ENCODE measurements around the gene IMPDH2. TPM values are rescaled to one million over a fixed set of nuclear protein-coding genes. Genes with fewer than 3 reads are reported as not detected.

Gene IMPDH2
- total and polyA plus RNA-seq, 12 donors: 40.7 to 105 (median 60.6) TPM

DNA sequence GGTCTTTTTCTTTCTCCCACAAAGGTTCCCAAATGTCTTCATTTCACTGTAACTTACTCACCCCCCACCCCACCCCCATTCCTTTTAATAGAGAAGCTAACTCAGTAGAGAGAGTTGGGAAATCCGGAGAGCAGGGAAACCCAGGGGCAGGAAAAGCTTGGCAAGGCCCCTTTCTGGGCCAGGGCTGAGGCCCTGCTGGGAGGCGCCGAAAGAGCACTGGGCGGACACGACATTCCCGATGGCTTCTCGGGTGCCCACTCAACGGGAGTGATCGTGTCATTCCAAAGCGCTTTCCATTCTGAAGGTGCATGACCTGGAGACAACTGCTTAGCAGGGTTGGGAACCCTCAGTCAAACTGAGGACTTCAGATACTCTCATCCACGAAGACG lies 9.3 kb downstream of the IMPDH2 start:
- intact Hi-C loops (cut with DNase I): loop anchor here in 3 of 10 donors (2.0 to 10.0 kb wide), 2 partner anchors 31 to 405 kb away; partner anchors contain the start of genes AMT (in 1 of the 3) and NICN1 (in 1 of the 3)
- ATAC-seq (no peak), DNase-seq (no peak)
- Histone ChIP-seq H3K27me3 (no peaks in the 10 kb centered on the region), H3K9me3 (no peaks in the 10 kb centered on the region), H3K4me1 (peaks cover 8 to 59% (median 43%) of the 10 kb centered on the region in 9 donors), H3K27ac (peak overlapping the region in 9 of 10 donors; percentile 99 to 100 (median 100)), H3K4me3 (peak overlapping the region in 9 of 10 donors; percentile 69 to 99 (median 94)), H3K36me3 (peaks cover 0 to 42% (median 27%) of the 10 kb centered on the region in 9 donors)
- TF ChIP-seq, protein P1, sequence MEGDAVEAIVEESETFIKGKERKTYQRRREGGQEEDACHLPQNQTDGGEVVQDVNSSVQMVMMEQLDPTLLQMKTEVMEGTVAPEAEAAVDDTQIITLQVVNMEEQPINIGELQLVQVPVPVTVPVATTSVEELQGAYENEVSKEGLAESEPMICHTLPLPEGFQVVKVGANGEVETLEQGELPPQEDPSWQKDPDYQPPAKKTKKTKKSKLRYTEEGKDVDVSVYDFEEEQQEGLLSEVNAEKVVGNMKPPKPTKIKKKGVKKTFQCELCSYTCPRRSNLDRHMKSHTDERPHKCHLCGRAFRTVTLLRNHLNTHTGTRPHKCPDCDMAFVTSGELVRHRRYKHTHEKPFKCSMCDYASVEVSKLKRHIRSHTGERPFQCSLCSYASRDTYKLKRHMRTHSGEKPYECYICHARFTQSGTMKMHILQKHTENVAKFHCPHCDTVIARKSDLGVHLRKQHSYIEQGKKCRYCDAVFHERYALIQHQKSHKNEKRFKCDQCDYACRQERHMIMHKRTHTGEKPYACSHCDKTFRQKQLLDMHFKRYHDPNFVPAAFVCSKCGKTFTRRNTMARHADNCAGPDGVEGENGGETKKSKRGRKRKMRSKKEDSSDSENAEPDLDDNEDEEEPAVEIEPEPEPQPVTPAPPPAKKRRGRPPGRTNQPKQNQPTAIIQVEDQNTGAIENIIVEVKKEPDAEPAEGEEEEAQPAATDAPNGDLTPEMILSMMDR (IDR thresholded peaks at IDR 0.05): no peak
- WGBS, 2 donors: 42 to 51% methylated on average over 12 of the region's 12 CpGs

DNA sequence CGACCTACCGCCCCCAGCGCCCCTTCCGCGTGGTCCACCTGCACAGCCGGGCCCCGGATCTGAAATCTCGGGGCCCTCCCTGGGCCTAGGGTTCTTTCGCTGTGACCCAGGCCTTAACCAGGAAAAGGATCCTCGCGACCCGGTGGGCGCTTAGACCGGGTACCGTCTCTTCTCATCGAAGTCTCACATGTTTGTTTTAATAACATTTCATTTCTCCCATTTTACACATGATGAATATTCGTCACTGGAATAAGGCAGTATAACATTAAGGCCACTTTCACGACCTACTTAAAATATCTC lies 10.5 kb downstream of the IMPDH2 start:
- Histone ChIP-seq H3K27me3 (no peaks in the 10 kb centered on the region), H3K4me3 (peak overlapping the region; percentile 64 to 99 (median 92)), H3K4me1 (peaks cover 8 to 53% (median 42%) of the 10 kb centered on the region in 9 donors), H3K27ac (peak overlapping the region in 9 of 10 donors; percentile 73 to 100 (median 78)), H3K36me3 (peaks cover 0 to 42% (median 22%) of the 10 kb centered on the region in 9 donors), H3K9me3 (no peaks in the 10 kb centered on the region)
- 1 to 4% methylated on average over 18 of the region's 18 CpGs for WGBS, 2 donors
- TF ChIP-seq, protein P1 (IDR thresholded peaks at IDR 0.05): no peak
- intact Hi-C loops (cut with DNase I): no loop called here
- ATAC-seq: no peak
- DNase-seq: no peak

DNA sequence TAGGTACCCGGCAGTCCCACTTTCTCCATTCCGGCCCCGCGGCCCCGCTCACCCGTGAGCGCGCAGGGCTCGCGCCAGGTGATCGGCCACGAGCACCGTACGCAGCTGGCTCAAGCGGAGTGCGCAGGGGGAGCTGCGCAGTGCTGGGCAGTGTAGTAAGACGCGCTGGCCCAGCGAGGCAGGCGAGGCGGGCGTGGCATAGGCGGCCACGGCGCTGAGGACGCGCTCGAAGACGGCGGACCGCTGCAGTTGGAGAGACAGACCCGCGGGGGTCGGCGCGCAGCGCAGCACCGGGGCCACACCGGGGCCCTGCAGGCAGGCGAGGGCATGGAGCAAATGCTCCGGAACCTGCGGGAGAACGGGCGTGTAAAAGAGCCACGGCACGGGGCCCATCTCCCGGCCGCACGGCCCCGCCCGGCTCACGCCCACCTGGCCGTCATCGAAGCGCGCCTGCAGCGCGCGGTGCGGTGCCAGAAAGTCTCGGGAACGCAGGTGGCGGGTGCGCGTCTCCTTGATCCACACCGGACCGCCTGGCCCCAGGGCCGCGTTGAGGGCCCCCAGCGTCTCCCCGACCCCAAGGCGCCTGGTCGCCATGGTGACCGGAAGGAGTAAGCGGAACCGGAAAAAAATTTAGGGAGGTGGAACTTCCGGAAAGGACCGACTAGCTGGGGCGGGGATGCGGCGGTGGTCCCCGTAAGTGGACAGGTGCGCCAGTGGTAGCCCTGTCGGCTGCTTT lies 11.1 kb downstream of the IMPDH2 start, which contains the start of gene DALRD3:
Gene DALRD3, minus strand, starts transcription at position 610 of the 736 bp plus-strand sequence. Its CDS starts 16 bp downstream, at position 594.
- Histone ChIP-seq H3K27me3 (no peaks in the 10 kb centered on the region), H3K4me3 (peak within 1 kb of the TSS; percentile 64 to 99 (median 92)), H3K9me3 (no peaks in the 10 kb centered on the region), H3K27ac (peak within 1 kb of the TSS; percentile 3 to 100 (median 78)), H3K36me3 (peaks cover 0 to 42% (median 20%) of the 10 kb centered on the region in 9 donors), H3K4me1 (peaks cover 8 to 53% (median 40%) of the 10 kb centered on the region in 9 donors)
- DNase-seq: peak; percentile 68 to 73
- TF ChIP-seq, protein P1 (IDR thresholded peaks at IDR 0.05): no peak
- peak in 2 of 8 donors; percentile 1 to 6 for ATAC-seq
- 0% methylated on average over 78 to 85 of the region's 85 CpGs for WGBS, 2 donors
- intact Hi-C loops (cut with DNase I): no loop called here

DNA sequence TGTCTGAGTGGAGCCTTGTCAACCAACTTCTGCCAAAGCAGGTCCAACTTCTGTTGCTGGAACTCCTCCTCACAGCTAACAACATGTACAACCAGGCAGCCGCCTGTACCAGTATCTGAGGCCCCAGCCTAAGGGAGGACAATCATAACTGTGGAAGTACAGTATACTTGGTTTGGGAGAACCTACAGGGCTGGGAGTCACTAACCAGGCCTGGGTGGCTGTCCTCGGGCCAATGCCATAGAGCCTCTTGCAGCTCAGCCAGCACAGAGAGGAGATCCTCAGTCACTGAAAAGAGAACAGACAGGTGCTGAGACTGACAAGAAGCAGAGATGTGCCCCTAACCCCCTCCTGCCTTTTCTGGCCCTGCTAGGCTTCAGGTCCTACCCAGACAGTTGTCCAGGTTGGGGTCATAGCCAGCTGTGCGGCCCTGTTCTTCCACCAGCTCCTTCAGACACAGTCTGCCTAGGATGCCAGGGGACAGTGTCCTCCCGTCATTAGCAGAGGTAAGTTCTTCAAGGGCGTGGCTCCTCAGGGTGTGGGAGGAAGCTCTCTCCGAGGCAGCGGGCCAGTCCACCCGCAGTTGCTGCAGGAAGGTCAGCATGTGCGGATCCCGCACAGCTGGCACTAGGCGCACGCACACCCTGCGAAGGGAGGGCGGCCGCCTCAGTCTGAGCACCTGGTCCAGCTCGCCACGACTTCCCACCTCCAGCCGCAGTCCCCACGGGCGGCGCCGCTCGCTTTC lies 11.8 kb downstream of the IMPDH2 start:
- Histone ChIP-seq H3K27ac (peak overlapping the region in 9 of 10 donors; percentile 73 to 100 (median 78)), H3K4me1 (peaks cover 8 to 53% (median 40%) of the 10 kb centered on the region in 9 donors), H3K4me3 (peak overlapping the region; percentile 64 to 99 (median 92)), H3K9me3 (no peaks in the 10 kb centered on the region), H3K36me3 (peaks cover 0 to 45% (median 20%) of the 10 kb centered on the region in 9 donors), H3K27me3 (no peaks in the 10 kb centered on the region)
- TF ChIP-seq, protein P1 (IDR thresholded peaks at IDR 0.05): no peak
- intact Hi-C loops (cut with DNase I): no loop called here
- DNase-seq (no peak), ATAC-seq (no peak)
- 10 to 12% methylated on average over 23 of the region's 23 CpGs for WGBS, 2 donors
